Bronchial epithelial cell (primary cell): ENCODE measurements around the gene NUP210. TPM values are rescaled to one million over a fixed set of nuclear protein-coding genes. Genes with fewer than 3 reads are reported as not detected.

Experiments
- DNase-seq: peaks from one replicate; pipeline ENCODE4 v3.0.0-alpha.2; 2010; ENCODE audit warnings: low read depth
- FAIRE-seq: peaks from 2 replicates; lab custom pipeline; 2011; peaks lifted over from hg19 to GRCh38; lab: Jason Lieb, UNC
- H3K27me3 ChIP-seq: 2 replicates; pipeline ENCODE4 v1.5.1; 2011; ENCODE audit warnings: low read length; ENCODE audit not compliant: control insufficient read depth, insufficient read depth
- H3K36me3 ChIP-seq: 2 replicates; pipeline ENCODE4 v1.5.1; 2011; ENCODE audit warnings: low read length; ENCODE audit not compliant: control insufficient read depth, insufficient read depth
- H3K4me3 ChIP-seq: 2 replicates; pipeline ENCODE4 v1.5.1; 2011; ENCODE audit warnings: mild to moderate bottlenecking, low read depth, low read length, control low read depth
- CTCF ChIP-seq: IDR thresholded peaks from 2 replicates; pipeline ENCODE4 v1.5.1; 2011; ENCODE audit warnings: mild to moderate bottlenecking, moderate library complexity, low read length, control low read depth, inconsistent platforms; ENCODE audit not compliant: insufficient read depth, severe bottlenecking
- total RNA-seq: library from RNA; depleted of rRNA; stranded (reverse); fragments of >200 nt; gene quantifications from 2 replicates; pipeline ENCODE4 v1.2.1, GENCODE V29; 2014

Gene NUP210
- total RNA-seq, 1 donor from 2014 or later = not detected

GRCh38 chr3:13408890-13409289 is 11.2 kb downstream of the NUP210 start:
- H3K27me3 ChIP-seq = no peaks in the 10 kb centered on the region
- no peak for FAIRE-seq
- no peak for TF ChIP-seq CTCF
- no peak for DNase-seq
- no peaks in the 10 kb centered on the region for H3K36me3 ChIP-seq
- H3K4me3 ChIP-seq = no peak overlapping the region

- TF ChIP-seq CTCF = no peak
- no peak overlapping the region for H3K4me3 ChIP-seq
- no peaks in the 10 kb centered on the region for H3K36me3 ChIP-seq
- DNase-seq = no peak
- FAIRE-seq = no peak
- no peaks in the 10 kb centered on the region for H3K27me3 ChIP-seq
Measured at GRCh38 chr3:13407926-13408325, 12.2 kb downstream of the NUP210 start.

- FAIRE-seq (no peak), DNase-seq (no peak)
- no peak for TF ChIP-seq CTCF
- Histone ChIP-seq H3K4me3 (no peak overlapping the region), H3K36me3 (no peaks in the 10 kb centered on the region), H3K27me3 (no peaks in the 10 kb centered on the region)
Measured at GRCh38 chr3:13407475-13407874, 12.6 kb downstream of the NUP210 start.

GRCh38 chr3:13406190-13406589 is 13.9 kb downstream of the NUP210 start:
- FAIRE-seq (no peak), DNase-seq (no peak)
- Histone ChIP-seq H3K4me3 (no peak overlapping the region), H3K27me3 (no peaks in the 10 kb centered on the region), H3K36me3 (no peaks in the 10 kb centered on the region)
- TF ChIP-seq CTCF = no peak

- no peak for FAIRE-seq
- no peak for TF ChIP-seq CTCF
- no peak for DNase-seq
- Histone ChIP-seq H3K4me3 (no peak overlapping the region), H3K27me3 (no peaks in the 10 kb centered on the region), H3K36me3 (no peaks in the 10 kb centered on the region)
Measured at GRCh38 chr3:13405614-13406013, 14.5 kb downstream of the NUP210 start.
